ENCODE data around the gene STARD7. TPM values are rescaled to one million over a fixed set of nuclear protein-coding genes. Genes with fewer than 3 reads are reported as not detected.
A peak's percentile ranks its signal among the peaks of the same experiment; 100 is the strongest.

STARD7 gene
- polyA plus RNA-seq, 2 of the 4 experiments (the other 2 are of a cell fraction), result 101 to 136 TPM

DNA sequence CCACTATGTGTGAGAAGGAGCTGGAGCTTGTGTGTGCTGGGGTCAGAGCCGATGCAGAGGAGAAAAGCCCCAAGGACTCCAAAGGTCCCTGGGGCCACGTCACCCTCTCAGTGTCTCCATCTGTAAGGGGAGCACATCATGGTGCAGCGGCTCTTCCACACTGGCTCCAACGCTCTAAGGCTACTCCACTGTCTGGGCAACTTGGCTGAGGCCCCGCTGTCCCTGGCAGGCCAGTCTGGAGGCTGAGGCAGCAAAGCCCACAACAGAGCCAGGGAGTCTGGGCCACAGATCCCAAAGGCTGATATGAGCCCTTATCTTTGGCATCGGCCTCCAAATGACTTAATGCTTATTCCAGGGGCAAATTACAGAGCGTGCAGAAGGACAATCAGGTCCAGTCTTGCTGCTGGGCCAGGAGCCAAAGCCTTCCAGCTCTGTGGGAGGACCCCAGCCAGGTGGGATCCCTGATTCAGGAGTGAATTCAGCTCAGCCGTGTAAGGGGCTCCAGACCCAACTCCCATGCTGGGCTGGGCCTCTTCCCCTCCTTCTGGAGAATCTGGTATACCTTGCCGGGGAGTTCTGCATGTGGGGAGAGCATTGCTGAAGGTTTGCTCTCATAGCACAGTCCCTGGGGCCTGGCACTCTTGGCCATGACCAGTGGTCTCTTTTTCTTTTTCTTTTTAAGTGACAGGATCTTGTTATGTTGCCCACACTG, 61.6 kb downstream of the STARD7 start:
- no peaks in the 10 kb centered on the region for H3K9me3 ChIP-seq
- no peak overlapping the region for H3K4me3 ChIP-seq
- FAIRE-seq (no peak), ATAC-seq (0 out of 6 replicates have a peak, but pooled peaks of 1 of the 2 experiments have one; percentile 4), DNase-seq (ENCODE audit: low read depth in 1 of 2, low spot score in 1 of 2) (no peak)
- 89% methylated on average over 7 of the region's 9 CpGs for WGBS (ENCODE audit: missing lambda C conversion rate)
- TF ChIP-seq RARB (CRISPR knock-in tag; IDR thresholded peaks at IDR 0.05), result no peak
- H3K27ac ChIP-seq, result no peak overlapping the region
- peaks cover 10% of the 10 kb centered on the region; the same call in 2 of the 3 replicates for H3K4me1 ChIP-seq
- POLR2A ChIA-PET, result no interaction called here
- CTCF ChIA-PET, result interaction anchor here (1.9 to 2.5 kb wide), 2 partner anchors 27 to 124 kb away, joined by 8 to 13 read pairs; no protein-coding TSS in a partner anchor
- no peak overlapping the region for H3K4me2 ChIP-seq

DNA sequence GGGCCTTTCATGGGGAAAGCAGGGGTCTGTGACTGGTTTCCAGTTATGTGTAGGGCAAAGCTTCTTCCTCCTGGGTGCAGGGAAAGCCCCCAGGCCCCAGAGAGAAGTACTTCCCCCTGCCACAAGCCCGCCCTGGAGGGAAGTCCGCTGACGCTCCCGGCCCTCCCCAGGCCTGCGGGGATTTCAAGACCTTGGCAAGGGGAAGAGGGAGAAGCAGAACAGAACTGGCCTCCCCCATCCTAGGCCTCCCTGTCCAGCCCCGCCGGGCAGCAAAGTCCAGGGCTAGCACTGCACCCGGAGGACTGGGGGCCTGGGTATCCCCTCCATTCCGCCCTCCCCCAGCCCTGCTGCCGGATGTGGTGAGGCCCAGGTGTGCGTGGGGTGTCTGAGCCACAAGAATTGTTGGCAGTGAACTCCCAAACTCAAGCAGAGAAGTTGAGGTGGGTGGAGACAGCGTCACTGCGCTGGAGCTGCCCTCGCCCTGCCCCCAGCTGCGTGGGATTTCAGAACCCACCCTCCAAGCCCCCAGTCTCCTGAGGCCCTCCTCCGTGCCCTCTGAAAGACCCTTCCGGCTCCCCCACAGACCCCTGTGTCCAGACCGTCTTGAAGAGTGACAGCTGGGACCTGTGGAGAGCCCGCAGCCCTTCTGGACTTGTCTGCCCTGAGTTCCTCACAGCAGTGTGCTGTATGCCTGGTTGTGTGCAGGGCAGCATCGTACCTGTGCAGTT, 62.3 kb downstream of the STARD7 start:
- Histone ChIP-seq H3K4me1 (peaks cover 10% of the 10 kb centered on the region; the same call in 2 of the 3 replicates), H3K27ac (no peak overlapping the region), H3K9me3 (no peaks in the 10 kb centered on the region), H3K4me3 (no peak overlapping the region), H3K4me2 (no peak overlapping the region)
- ATAC-seq (0 out of 6 replicates have a peak, but pooled peaks of 1 of the 2 experiments have one; percentile 7), DNase-seq (ENCODE audit: low read depth in 1 of 2, low spot score in 1 of 2) (no peak), FAIRE-seq (no peak)
- TF ChIP-seq MAZ (IDR thresholded peaks at IDR 0.05; ENCODE audit: borderline replicate concordance, low read depth, low read length), result no peak
- TF ChIP-seq HEYL (CRISPR knock-in tag; IDR thresholded peaks at IDR 0.05), result no peak
- no peak for TF ChIP-seq CBX2 (IDR thresholded peaks at IDR 0.05; ENCODE audit: borderline replicate concordance, low read depth)
- TF ChIP-seq EP300 (IDR thresholded peaks at IDR 0.05), result no peak
- TF ChIP-seq KDM5A (IDR thresholded peaks at IDR 0.05), result no peak
- CTCF ChIA-PET, result interaction anchor here (1.9 to 2.5 kb wide), 3 partner anchors 13 to 124 kb away, joined by 4 to 13 read pairs (median 8); no protein-coding TSS in a partner anchor
- 89% methylated on average over 7 of the region's 20 CpGs for WGBS (ENCODE audit: missing lambda C conversion rate)
- POLR2A ChIA-PET, result no interaction called here

DNA sequence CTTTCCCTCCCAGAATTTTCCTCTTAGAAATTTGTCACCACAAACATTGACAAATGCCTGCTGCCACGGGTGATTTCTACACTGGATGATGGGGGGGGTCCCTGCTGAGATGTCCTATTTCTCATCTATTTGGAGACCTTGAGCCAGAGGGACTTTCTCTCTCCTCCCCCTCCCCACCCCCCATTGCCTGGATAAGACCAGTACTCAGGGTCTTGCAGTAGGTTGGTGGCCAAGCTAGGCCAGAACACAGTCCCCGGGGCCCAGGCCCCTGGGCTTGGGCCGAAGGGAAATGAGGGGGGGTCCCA, 62.8 kb downstream of the STARD7 start:
- TF ChIP-seq, protein P1, sequence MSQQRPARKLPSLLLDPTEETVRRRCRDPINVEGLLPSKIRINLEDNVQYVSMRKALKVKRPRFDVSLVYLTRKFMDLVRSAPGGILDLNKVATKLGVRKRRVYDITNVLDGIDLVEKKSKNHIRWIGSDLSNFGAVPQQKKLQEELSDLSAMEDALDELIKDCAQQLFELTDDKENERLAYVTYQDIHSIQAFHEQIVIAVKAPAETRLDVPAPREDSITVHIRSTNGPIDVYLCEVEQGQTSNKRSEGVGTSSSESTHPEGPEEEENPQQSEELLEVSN (IDR thresholded peaks at IDR 0.05; ENCODE audit: borderline replicate concordance, low read depth), result no peak
- TF ChIP-seq, protein P2, sequence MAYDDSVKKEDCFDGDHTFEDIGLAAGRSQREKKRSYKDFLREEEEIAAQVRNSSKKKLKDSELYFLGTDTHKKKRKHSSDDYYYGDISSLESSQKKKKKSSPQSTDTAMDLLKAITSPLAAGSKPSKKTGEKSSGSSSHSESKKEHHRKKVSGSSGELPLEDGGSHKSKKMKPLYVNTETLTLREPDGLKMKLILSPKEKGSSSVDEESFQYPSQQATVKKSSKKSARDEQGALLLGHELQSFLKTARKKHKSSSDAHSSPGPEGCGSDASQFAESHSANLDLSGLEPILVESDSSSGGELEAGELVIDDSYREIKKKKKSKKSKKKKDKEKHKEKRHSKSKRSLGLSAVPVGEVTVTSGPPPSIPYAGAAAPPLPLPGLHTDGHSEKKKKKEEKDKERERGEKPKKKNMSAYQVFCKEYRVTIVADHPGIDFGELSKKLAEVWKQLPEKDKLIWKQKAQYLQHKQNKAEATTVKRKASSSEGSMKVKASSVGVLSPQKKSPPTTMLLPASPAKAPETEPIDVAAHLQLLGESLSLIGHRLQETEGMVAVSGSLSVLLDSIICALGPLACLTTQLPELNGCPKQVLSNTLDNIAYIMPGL (CRISPR knock-in tag; IDR thresholded peaks at IDR 0.05; ENCODE audit: borderline replicate concordance), result no peak
- TF ChIP-seq HOXB13 (CRISPR knock-in tag; IDR thresholded peaks at IDR 0.05; ENCODE audit: low read depth), result no peak
- no peak for TF ChIP-seq PHF8 (IDR thresholded peaks at IDR 0.05; ENCODE audit: borderline replicate concordance, low read depth)
- no peak for TF ChIP-seq CHD2 (IDR thresholded peaks at IDR 0.05; ENCODE audit: low read length, partially characterized antibody)
- no peak for TF ChIP-seq KDM5A (IDR thresholded peaks at IDR 0.05)
- TF ChIP-seq, protein P3, sequence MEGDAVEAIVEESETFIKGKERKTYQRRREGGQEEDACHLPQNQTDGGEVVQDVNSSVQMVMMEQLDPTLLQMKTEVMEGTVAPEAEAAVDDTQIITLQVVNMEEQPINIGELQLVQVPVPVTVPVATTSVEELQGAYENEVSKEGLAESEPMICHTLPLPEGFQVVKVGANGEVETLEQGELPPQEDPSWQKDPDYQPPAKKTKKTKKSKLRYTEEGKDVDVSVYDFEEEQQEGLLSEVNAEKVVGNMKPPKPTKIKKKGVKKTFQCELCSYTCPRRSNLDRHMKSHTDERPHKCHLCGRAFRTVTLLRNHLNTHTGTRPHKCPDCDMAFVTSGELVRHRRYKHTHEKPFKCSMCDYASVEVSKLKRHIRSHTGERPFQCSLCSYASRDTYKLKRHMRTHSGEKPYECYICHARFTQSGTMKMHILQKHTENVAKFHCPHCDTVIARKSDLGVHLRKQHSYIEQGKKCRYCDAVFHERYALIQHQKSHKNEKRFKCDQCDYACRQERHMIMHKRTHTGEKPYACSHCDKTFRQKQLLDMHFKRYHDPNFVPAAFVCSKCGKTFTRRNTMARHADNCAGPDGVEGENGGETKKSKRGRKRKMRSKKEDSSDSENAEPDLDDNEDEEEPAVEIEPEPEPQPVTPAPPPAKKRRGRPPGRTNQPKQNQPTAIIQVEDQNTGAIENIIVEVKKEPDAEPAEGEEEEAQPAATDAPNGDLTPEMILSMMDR (IDR thresholded peaks at IDR 0.05), result no peak
- TF ChIP-seq, protein P4, sequence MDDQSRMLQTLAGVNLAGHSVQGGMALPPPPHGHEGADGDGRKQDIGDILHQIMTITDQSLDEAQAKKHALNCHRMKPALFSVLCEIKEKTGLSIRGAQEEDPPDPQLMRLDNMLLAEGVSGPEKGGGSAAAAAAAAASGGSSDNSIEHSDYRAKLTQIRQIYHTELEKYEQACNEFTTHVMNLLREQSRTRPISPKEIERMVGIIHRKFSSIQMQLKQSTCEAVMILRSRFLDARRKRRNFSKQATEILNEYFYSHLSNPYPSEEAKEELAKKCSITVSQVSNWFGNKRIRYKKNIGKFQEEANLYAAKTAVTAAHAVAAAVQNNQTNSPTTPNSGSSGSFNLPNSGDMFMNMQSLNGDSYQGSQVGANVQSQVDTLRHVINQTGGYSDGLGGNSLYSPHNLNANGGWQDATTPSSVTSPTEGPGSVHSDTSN (IDR thresholded peaks at IDR 0.05), result no peak
- Histone ChIP-seq H3K4me3 (no peak overlapping the region; the same call in 2 of the 3 replicates), H3K4me1 (peaks cover 10% of the 10 kb centered on the region; the same call in 2 of the 3 replicates), H3K4me2 (peak overlapping the region; percentile 94), H3K27ac (peak overlapping the region in 1 of 2 experiments; percentile 70; a peak in 2 of 6 replicates), H3K9me3 (no peaks in the 10 kb centered on the region)
- ATAC-seq (no peak), FAIRE-seq (no peak), DNase-seq (ENCODE audit: low read depth in 1 of 2, low spot score in 1 of 2) (no peak)
- WGBS (ENCODE audit: missing lambda C conversion rate), result 67% methylated on average over 3 of the region's 3 CpGs
- ChIA-PET POLR2A (no interaction called here), CTCF (interaction anchor here (2.1 kb wide), 1 partner anchor 13 kb away, joined by 4 read pairs; no protein-coding TSS in a partner anchor)

All from A549 (cell line).